NCI-H446 treated with DMSO at 0.1 percent for 48 hours (cell line): Measurements from ENCODE around the gene MALT1.
A peak's percentile ranks its signal among the peaks of the same experiment; 100 is the strongest.
"Not testable (repeated sequence)": the region's sequence is repeated elsewhere in the genome, so short reads cannot be mapped to it uniquely, and the experiment has no call there.

ENCODE experiments used
- DNase-seq: peaks from one replicate; lab custom pipeline; 2025; lab: John Stamatoyannopoulos, UW

The MALT1 gene

GRCh38 chr18:58732471-58732870 is 61.2 kb downstream of the MALT1 start:
- DNase-seq: no peak

- DNase-seq: no peak
Observed at GRCh38 chr18:58733866-58734265, 62.6 kb downstream of the MALT1 start.

GRCh38 chr18:58738322-58738721 is 67.1 kb downstream of the MALT1 start:
- no peak for DNase-seq

GRCh38 chr18:58745914-58746313 is 74.6 kb downstream of the MALT1 start:
- DNase-seq: no peak

GRCh38 chr18:58748899-58749595 is 77.8 kb downstream of the MALT1 start:
- DNase-seq: no peak

GRCh38 chr18:58753976-58754375 is 82.7 kb downstream of the MALT1 start:
- DNase-seq: no peak

GRCh38 chr18:58754544-58755068 is 83.3 kb downstream of the MALT1 start:
- DNase-seq: no peak

GRCh38 chr18:58755304-58756010 is 84.2 kb downstream of the MALT1 start:
- DNase-seq: no peak

GRCh38 chr18:58756148-58756547 is 84.9 kb downstream of the MALT1 start:
- no peak for DNase-seq

- DNase-seq: no peak
Observed at GRCh38 chr18:58756596-58757240, 85.5 kb downstream of the MALT1 start.

GRCh38 chr18:58757351-58757750 is 86.1 kb downstream of the MALT1 start:
- not testable (repeated sequence) for DNase-seq

GRCh38 chr18:58758046-58758445 is 86.8 kb downstream of the MALT1 start:
- DNase-seq: no peak

GRCh38 chr18:58758606-58759005 is 87.3 kb downstream of the MALT1 start:
- no peak for DNase-seq

GRCh38 chr18:58761241-58761969 is 90.1 kb downstream of the MALT1 start:
- no peak for DNase-seq

- no peak for DNase-seq
Observed at GRCh38 chr18:58761970-58762780, 90.9 kb downstream of the MALT1 start.

- DNase-seq: no peak
Observed at GRCh38 chr18:58762781-58763171, 91.5 kb downstream of the MALT1 start.

- DNase-seq: no peak
Observed at GRCh38 chr18:58766164-58766563, 94.9 kb downstream of the MALT1 start.

- no peak for DNase-seq
Observed at GRCh38 chr18:58766946-58767345, 95.7 kb downstream of the MALT1 start.

GRCh38 chr18:58768293-58768974 is 97.2 kb downstream of the MALT1 start:
- DNase-seq: peak; percentile 68

GRCh38 chr18:58769321-58769720 is 98.1 kb downstream of the MALT1 start:
- DNase-seq: no peak

GRCh38 chr18:58770601-58771000 is 99.3 kb downstream of the MALT1 start:
- no peak for DNase-seq
